HG03025 (cell line): ENCODE measurements around the gene KCNK5.

Experiments
- ATAC-seq: cut with Tn5 transposase; IDR thresholded peaks from one replicate; pipeline ENCODE4 v1.9.1; 2021; ENCODE audit warnings: mild to moderate bottlenecking, moderate library complexity; ENCODE audit not compliant: unreplicated experiment, low FRiP score

Gene KCNK5

GRCh38 chr6:39218868-39219567 lies 10.3 kb downstream of the KCNK5 start:
- ATAC-seq = no peak

GRCh38 chr6:39217177-39217864 lies 12.0 kb downstream of the KCNK5 start:
- ATAC-seq = no peak

- ATAC-seq = no peak
Observed at GRCh38 chr6:39215640-39216158, 13.6 kb downstream of the KCNK5 start.

- no peak for ATAC-seq
Observed at GRCh38 chr6:39214846-39215639, 14.2 kb downstream of the KCNK5 start.

- no peak for ATAC-seq
Observed at GRCh38 chr6:39214120-39214813, 15.0 kb downstream of the KCNK5 start.

- ATAC-seq = no peak
Observed at GRCh38 chr6:39213195-39213920, 15.9 kb downstream of the KCNK5 start.

- no peak for ATAC-seq
Observed at GRCh38 chr6:39211183-39211582, 18.1 kb downstream of the KCNK5 start.

GRCh38 chr6:39210450-39210849 lies 18.8 kb downstream of the KCNK5 start:
- ATAC-seq = no peak

GRCh38 chr6:39209911-39210310 lies 19.4 kb downstream of the KCNK5 start:
- no peak for ATAC-seq

- no peak for ATAC-seq
Observed at GRCh38 chr6:39209360-39209811, 19.9 kb downstream of the KCNK5 start.

- ATAC-seq = no peak
Observed at GRCh38 chr6:39208223-39208739, 21.0 kb downstream of the KCNK5 start.

GRCh38 chr6:39207416-39208222 lies 21.7 kb downstream of the KCNK5 start:
- ATAC-seq = no peak

GRCh38 chr6:39206250-39206721 lies 23.0 kb downstream of the KCNK5 start:
- ATAC-seq = no peak

GRCh38 chr6:39204646-39205244 lies 24.5 kb downstream of the KCNK5 start:
- ATAC-seq = no peak

- no peak for ATAC-seq
Observed at GRCh38 chr6:39204160-39204495, 25.1 kb downstream of the KCNK5 start.

- no peak for ATAC-seq
Observed at GRCh38 chr6:39203436-39204159, 25.7 kb downstream of the KCNK5 start.

- ATAC-seq = no peak
Observed at GRCh38 chr6:39202166-39202565, 27.1 kb downstream of the KCNK5 start.
